ENCODE results near the gene NDRG4.

Gene NDRG4

DNA sequence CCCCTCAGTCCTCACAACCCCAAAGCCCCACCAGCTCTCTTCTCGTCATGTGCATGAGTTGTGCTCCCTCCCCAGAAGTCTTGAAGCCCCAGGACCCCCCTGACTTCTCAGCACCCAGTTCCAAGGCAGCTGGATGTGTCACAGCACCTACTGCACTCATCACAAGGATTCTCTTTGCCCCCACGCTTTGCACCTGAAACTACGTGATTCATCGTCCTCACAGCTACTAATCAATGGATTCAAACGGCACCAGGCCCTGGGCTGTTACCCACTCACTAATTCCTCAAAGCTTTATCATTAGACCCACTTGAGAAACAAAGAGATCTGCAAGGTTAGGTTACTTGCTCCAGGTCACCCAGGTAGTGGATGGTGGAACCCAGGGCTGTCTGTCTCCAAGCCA is 45.1 kb upstream of the NDRG4 start:
- Histone ChIP-seq H3K4me2 (ENCODE audit: low read length) (no peak overlapping the region), H3K4me1 (ENCODE audit: control insufficient read depth, low read length) (no peaks in the 10 kb centered on the region), H4K20me1 (ENCODE audit: control insufficient read depth, insufficient read depth, low read depth, low read length) (no peaks in the 10 kb centered on the region), H3K9me2 (replicated peaks; ENCODE audit: control insufficient read depth, low read length) (no peaks in the 10 kb centered on the region), H3K36me3 (ENCODE audit: control insufficient read depth, low read length) (no peaks in the 10 kb centered on the region), H3K79me2 (ENCODE audit: control insufficient read depth, low read length) (no peaks in the 10 kb centered on the region), H3K4me3 (ENCODE audit: low read length) (no peak overlapping the region), H3K9me3 (ENCODE audit: control insufficient read depth, insufficient read depth, low read length) (no peaks in the 10 kb centered on the region), H3K27me3 (ENCODE audit: control insufficient read depth, low read length) (no peaks in the 10 kb centered on the region), H3F3A (ENCODE audit: control insufficient read depth, insufficient read depth) (no peaks in the 10 kb centered on the region), H3K27ac (ENCODE audit: low read depth, low read length) (no peak overlapping the region)
- TF ChIP-seq, protein P1, sequence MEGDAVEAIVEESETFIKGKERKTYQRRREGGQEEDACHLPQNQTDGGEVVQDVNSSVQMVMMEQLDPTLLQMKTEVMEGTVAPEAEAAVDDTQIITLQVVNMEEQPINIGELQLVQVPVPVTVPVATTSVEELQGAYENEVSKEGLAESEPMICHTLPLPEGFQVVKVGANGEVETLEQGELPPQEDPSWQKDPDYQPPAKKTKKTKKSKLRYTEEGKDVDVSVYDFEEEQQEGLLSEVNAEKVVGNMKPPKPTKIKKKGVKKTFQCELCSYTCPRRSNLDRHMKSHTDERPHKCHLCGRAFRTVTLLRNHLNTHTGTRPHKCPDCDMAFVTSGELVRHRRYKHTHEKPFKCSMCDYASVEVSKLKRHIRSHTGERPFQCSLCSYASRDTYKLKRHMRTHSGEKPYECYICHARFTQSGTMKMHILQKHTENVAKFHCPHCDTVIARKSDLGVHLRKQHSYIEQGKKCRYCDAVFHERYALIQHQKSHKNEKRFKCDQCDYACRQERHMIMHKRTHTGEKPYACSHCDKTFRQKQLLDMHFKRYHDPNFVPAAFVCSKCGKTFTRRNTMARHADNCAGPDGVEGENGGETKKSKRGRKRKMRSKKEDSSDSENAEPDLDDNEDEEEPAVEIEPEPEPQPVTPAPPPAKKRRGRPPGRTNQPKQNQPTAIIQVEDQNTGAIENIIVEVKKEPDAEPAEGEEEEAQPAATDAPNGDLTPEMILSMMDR (IDR thresholded peaks at IDR 0.05; ENCODE audit: low read depth, low read length, poor library complexity, severe bottlenecking), result no peak
- no peak for TF ChIP-seq EZH2phosphoT487 (IDR thresholded peaks at IDR 0.05; ENCODE audit: borderline replicate concordance, low read length)

DNA sequence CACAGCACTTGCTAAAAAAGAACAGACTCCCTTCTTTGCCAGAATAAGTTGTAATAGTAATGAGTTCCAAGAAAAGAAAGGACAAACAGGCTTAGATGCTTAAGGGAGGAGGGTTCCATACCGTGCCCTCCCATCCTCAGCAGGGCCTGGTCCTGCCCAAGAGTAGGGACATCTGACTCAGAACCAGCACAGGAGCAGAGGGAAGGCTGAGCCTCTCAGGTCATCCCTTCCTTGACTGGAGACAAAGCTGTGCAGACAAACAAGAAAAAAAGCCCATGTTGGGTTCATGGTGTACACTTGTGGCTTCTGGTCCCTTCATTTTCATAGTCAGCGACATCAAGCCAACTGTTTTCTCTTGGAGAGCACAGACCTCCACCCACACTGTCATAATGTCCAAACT is 44.2 kb upstream of the NDRG4 start:
- H3K9me2 ChIP-seq (replicated peaks; ENCODE audit: control insufficient read depth, low read length), result no peaks in the 10 kb centered on the region
- no peaks in the 10 kb centered on the region for H3K79me2 ChIP-seq (ENCODE audit: control insufficient read depth, low read length)
- H3K27me3 ChIP-seq (ENCODE audit: control insufficient read depth, low read length), result no peaks in the 10 kb centered on the region; the same call in 1 of the 2 replicates
- no peaks in the 10 kb centered on the region for H3K9me3 ChIP-seq (ENCODE audit: control insufficient read depth, insufficient read depth, low read length)
- no peaks in the 10 kb centered on the region for H3F3A ChIP-seq (ENCODE audit: control insufficient read depth, insufficient read depth)
- no peaks in the 10 kb centered on the region for H4K20me1 ChIP-seq (ENCODE audit: control insufficient read depth, insufficient read depth, low read depth, low read length)
- TF ChIP-seq EZH2phosphoT487 (IDR thresholded peaks at IDR 0.05; ENCODE audit: borderline replicate concordance, low read length), result no peak
- TF ChIP-seq, protein P1 (IDR thresholded peaks at IDR 0.05; ENCODE audit: low read depth, low read length, poor library complexity, severe bottlenecking), result no peak
- H3K4me3 ChIP-seq (ENCODE audit: low read length), result no peak overlapping the region
- H3K4me2 ChIP-seq (ENCODE audit: low read length), result no peak overlapping the region
- no peaks in the 10 kb centered on the region for H3K4me1 ChIP-seq (ENCODE audit: control insufficient read depth, low read length)
- H3K27ac ChIP-seq (ENCODE audit: low read depth, low read length), result no peak overlapping the region
- no peaks in the 10 kb centered on the region for H3K36me3 ChIP-seq (ENCODE audit: control insufficient read depth, low read length)

DNA sequence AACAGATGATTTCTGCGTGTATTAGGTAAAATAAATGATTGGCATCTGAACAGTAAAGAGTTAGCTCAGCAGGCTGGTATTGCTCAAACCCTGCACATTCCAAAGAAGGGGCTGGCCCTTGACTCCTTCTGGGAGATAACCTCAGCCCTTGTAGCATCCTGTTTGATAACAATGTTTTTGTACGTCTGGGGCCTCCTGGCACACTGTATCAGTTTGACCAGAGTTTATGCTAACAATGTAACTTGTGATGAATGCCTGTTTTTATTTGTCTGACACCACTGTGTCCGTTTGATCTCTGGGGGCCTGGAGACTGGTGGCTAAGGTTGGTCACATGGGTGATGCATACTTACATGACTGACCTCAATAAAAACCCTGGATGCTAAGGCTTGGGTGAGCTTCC is 43.8 kb upstream of the NDRG4 start:
- Histone ChIP-seq H3K36me3 (ENCODE audit: control insufficient read depth, low read length) (no peaks in the 10 kb centered on the region), H4K20me1 (ENCODE audit: control insufficient read depth, insufficient read depth, low read depth, low read length) (no peaks in the 10 kb centered on the region), H3K4me3 (ENCODE audit: low read length) (no peak overlapping the region), H3K27me3 (ENCODE audit: control insufficient read depth, low read length) (no peaks in the 10 kb centered on the region; the same call in 1 of the 2 replicates), H3K4me1 (ENCODE audit: control insufficient read depth, low read length) (no peaks in the 10 kb centered on the region), H3K27ac (ENCODE audit: low read depth, low read length) (no peak overlapping the region), H3K9me2 (replicated peaks; ENCODE audit: control insufficient read depth, low read length) (no peaks in the 10 kb centered on the region), H3K4me2 (ENCODE audit: low read length) (no peak overlapping the region), H3K79me2 (ENCODE audit: control insufficient read depth, low read length) (no peaks in the 10 kb centered on the region), H3K9me3 (ENCODE audit: control insufficient read depth, insufficient read depth, low read length) (no peaks in the 10 kb centered on the region), H3F3A (ENCODE audit: control insufficient read depth, insufficient read depth) (no peaks in the 10 kb centered on the region)
- no peak for TF ChIP-seq EZH2phosphoT487 (IDR thresholded peaks at IDR 0.05; ENCODE audit: borderline replicate concordance, low read length)
- TF ChIP-seq, protein P1 (IDR thresholded peaks at IDR 0.05; ENCODE audit: low read depth, low read length, poor library complexity, severe bottlenecking), result no peak

Measured in DOHH2 (cell line).